ENCODE data around the gene CDH4.

CDH4 gene

DNA sequence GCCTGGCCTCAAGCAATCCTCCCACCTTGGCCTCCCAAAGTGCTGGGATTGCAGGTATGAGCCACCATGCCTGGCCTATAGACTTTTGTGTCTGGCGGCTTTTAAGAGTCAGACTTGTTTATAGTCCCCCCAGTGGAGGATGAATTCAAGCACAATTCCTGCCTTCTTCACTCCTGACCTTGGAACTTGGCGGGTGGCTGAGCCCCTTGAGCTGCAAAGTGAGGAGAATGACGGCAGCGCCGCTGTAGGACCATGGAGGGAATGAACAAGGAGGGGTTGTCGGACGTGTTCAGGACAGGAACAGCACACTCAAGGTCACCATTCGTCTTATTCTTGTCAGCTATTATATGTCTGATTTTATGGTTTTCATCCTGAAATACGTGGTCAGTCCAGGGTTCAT lies 265.4 kb downstream of the CDH4 start:
- no peaks in the 10 kb centered on the region for H3K36me3 ChIP-seq (ENCODE audit: control insufficient read depth in 2 of 2, insufficient read depth in 1 of 2, low read length in 2 of 2)
- H3K4me1 ChIP-seq (ENCODE audit: control insufficient read depth, insufficient read depth, low read length) = no peaks in the 10 kb centered on the region
- ChIA-PET POLR2A (no interaction called here), CTCF (no interaction called here)
- no peaks in the 10 kb centered on the region for H3K9me3 ChIP-seq (ENCODE audit: control insufficient read depth, insufficient read depth, low read depth, low read length)
- TF ChIP-seq SP7 (tag by site-specific recombination; IDR thresholded peaks at IDR 0.05) = no peak
- H3K4me3 ChIP-seq (ENCODE audit: low read depth, low read length) = no peak overlapping the region
- H3K27ac ChIP-seq (ENCODE audit: extremely low read depth, low read depth, low read length) = no peak overlapping the region

DNA sequence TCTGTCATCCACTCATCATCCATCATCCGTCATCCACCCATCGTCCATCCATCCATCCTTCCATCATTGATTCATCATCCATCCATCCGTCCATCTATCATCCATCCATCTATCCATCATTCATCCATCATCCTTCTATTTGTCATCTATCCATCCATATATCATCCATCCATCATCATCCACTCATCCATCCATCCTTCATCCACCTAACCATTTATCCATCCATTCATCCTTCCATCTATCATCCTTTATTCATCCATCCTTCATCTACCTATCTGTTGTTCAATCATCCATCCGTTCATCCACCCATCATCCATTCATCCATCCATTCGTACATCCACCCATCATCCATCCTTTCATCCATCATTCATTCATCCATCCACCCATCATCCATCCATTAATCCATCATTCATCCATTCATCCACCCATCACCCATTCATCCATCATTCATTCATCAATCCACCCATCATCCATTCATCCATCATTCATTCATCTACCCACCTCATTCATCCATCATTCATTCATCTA lies 266.4 kb downstream of the CDH4 start:
- ChIA-PET POLR2A (no interaction called here), CTCF (no interaction called here)
- no peaks in the 10 kb centered on the region for H3K9me3 ChIP-seq (ENCODE audit: control insufficient read depth, insufficient read depth, low read depth, low read length)
- no peaks in the 10 kb centered on the region for H3K4me1 ChIP-seq (ENCODE audit: control insufficient read depth, insufficient read depth, low read length)
- TF ChIP-seq ZNF776 (tag by site-specific recombination; IDR thresholded peaks at IDR 0.05; ENCODE audit: borderline replicate concordance) (no peak), ZNF214 (tag by site-specific recombination; IDR thresholded peaks at IDR 0.05; ENCODE audit: borderline replicate concordance) (no peak), ZNF791 (tag by site-specific recombination; IDR thresholded peaks at IDR 0.05) (peak; percentile 24; the same call in 1 of the 2 replicates), ZNF549 (tag by site-specific recombination; IDR thresholded peaks at IDR 0.05) (no peak), ZNF768 (tag by site-specific recombination; IDR thresholded peaks at IDR 0.05) (no peak), ZNF654 (tag by site-specific recombination; IDR thresholded peaks at IDR 0.05; ENCODE audit: low read depth) (no peak), ZNF366 (tag by site-specific recombination; conservative IDR thresholded peaks at IDR 0.05) (peak; percentile 99), ZBTB8A (tag by site-specific recombination; IDR thresholded peaks at IDR 0.05) (no peak), ZNF16 (tag by site-specific recombination; IDR thresholded peaks at IDR 0.05; ENCODE audit: low read depth) (no peak), ZNF521 (tag by site-specific recombination; IDR thresholded peaks at IDR 0.05) (no peak), ZNF311 (tag by site-specific recombination; IDR thresholded peaks at IDR 0.05; ENCODE audit: borderline replicate concordance) (0 out of 2 replicates have a peak, but pooled peaks have one; percentile 42), ZBTB17 (tag by site-specific recombination; IDR thresholded peaks at IDR 0.05) (peak; percentile 99), HIC1 (tag by site-specific recombination; IDR thresholded peaks at IDR 0.05) (no peak), ZNF596 (tag by site-specific recombination; IDR thresholded peaks at IDR 0.05) (no peak), ZNF174 (tag by site-specific recombination; IDR thresholded peaks at IDR 0.05) (no peak), ZNF354C (tag by site-specific recombination; IDR thresholded peaks at IDR 0.05; ENCODE audit: borderline replicate concordance, low read depth) (no peak)
- TF ChIP-seq, protein P1, sequence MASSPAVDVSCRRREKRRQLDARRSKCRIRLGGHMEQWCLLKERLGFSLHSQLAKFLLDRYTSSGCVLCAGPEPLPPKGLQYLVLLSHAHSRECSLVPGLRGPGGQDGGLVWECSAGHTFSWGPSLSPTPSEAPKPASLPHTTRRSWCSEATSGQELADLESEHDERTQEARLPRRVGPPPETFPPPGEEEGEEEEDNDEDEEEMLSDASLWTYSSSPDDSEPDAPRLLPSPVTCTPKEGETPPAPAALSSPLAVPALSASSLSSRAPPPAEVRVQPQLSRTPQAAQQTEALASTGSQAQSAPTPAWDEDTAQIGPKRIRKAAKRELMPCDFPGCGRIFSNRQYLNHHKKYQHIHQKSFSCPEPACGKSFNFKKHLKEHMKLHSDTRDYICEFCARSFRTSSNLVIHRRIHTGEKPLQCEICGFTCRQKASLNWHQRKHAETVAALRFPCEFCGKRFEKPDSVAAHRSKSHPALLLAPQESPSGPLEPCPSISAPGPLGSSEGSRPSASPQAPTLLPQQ (tag by site-specific recombination; IDR thresholded peaks at IDR 0.05) = no peak
- TF ChIP-seq, protein P2, sequence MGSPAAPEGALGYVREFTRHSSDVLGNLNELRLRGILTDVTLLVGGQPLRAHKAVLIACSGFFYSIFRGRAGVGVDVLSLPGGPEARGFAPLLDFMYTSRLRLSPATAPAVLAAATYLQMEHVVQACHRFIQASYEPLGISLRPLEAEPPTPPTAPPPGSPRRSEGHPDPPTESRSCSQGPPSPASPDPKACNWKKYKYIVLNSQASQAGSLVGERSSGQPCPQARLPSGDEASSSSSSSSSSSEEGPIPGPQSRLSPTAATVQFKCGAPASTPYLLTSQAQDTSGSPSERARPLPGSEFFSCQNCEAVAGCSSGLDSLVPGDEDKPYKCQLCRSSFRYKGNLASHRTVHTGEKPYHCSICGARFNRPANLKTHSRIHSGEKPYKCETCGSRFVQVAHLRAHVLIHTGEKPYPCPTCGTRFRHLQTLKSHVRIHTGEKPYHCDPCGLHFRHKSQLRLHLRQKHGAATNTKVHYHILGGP (tag by site-specific recombination; IDR thresholded peaks at IDR 0.05) = no peak
- TF ChIP-seq, protein P3, sequence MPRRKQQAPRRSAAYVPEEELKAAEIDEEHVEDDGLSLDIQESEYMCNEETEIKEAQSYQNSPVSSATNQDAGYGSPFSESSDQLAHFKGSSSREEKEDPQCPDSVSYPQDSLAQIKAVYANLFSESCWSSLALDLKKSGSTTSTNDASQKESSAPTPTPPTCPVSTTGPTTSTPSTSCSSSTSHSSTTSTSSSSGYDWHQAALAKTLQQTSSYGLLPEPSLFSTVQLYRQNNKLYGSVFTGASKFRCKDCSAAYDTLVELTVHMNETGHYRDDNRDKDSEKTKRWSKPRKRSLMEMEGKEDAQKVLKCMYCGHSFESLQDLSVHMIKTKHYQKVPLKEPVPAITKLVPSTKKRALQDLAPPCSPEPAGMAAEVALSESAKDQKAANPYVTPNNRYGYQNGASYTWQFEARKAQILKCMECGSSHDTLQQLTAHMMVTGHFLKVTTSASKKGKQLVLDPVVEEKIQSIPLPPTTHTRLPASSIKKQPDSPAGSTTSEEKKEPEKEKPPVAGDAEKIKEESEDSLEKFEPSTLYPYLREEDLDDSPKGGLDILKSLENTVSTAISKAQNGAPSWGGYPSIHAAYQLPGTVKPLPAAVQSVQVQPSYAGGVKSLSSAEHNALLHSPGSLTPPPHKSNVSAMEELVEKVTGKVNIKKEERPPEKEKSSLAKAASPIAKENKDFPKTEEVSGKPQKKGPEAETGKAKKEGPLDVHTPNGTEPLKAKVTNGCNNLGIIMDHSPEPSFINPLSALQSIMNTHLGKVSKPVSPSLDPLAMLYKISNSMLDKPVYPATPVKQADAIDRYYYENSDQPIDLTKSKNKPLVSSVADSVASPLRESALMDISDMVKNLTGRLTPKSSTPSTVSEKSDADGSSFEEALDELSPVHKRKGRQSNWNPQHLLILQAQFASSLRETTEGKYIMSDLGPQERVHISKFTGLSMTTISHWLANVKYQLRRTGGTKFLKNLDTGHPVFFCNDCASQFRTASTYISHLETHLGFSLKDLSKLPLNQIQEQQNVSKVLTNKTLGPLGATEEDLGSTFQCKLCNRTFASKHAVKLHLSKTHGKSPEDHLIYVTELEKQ (tag by site-specific recombination; IDR thresholded peaks at IDR 0.05; ENCODE audit: borderline replicate concordance) = peak; percentile 35; the same call in 1 of the 2 replicates
- no peak overlapping the region for H3K4me3 ChIP-seq (ENCODE audit: low read depth, low read length)
- H3K27ac ChIP-seq (ENCODE audit: extremely low read depth, low read depth, low read length) = no peak overlapping the region
- no peaks in the 10 kb centered on the region for H3K36me3 ChIP-seq (ENCODE audit: control insufficient read depth in 2 of 2, insufficient read depth in 1 of 2, low read length in 2 of 2)
